GM18907 (cell line): ENCODE measurements around the gene KCNK17.

Experiments
- ATAC-seq: cut with Tn5 transposase; IDR thresholded peaks from one replicate; pipeline ENCODE4 v1.9.1; 2021; ENCODE audit warnings: mild to moderate bottlenecking, moderate library complexity; ENCODE audit not compliant: unreplicated experiment

The KCNK17 gene, protein sequence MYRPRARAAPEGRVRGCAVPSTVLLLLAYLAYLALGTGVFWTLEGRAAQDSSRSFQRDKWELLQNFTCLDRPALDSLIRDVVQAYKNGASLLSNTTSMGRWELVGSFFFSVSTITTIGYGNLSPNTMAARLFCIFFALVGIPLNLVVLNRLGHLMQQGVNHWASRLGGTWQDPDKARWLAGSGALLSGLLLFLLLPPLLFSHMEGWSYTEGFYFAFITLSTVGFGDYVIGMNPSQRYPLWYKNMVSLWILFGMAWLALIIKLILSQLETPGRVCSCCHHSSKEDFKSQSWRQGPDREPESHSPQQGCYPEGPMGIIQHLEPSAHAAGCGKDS

DNA sequence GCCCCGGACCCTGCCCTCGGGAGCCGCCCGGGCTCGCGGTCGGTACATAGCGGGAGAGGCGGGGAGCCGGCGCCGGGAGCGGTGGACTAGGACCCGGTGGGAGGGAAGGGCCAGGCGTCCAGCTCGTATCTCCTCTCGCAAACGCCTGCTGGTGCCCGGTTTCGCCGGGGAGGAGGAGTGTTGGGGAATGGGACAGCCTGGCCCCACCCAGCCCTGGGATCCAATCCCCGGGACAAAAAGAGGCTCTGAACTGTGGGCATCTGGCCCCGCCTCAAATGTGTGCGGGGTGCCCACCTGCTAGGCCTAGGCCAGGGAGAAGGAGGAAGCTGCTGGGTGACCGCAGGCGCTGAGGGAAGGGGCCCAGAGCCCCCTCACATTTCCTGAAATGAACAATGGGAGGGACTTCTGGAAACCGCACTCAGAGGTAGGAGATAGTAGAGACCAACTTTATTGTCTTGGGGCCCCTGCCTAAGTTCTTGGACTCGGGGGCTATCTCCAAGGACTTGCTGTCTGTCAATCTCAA is at the start of gene KCNK17:
TSS of gene KCNK17 (minus strand) at position 147 of the 523 bp plus-strand sequence. CDS start at position 48, 99 bp downstream.
- no peak for ATAC-seq

DNA sequence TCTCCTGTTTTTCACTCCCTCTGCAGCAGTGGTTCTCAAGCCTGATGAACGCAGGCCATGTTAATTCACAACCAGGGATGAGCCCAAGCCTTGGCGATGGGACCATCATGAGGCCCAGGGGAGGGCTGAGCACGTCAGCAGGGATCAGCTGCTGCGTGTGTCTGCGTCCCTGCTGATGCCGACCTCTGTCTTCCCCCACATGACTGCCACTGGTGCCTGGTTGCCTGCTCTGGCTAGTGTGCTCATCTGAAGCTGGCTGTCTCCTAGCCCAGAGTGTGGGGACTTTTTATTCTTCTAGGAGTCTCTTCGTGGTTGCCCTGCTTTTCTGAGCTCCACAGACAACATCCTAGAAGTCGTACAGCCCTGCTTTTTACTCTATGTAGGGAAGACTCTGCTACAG is 49.1 kb upstream of the KCNK17 start:
- no peak for ATAC-seq

DNA sequence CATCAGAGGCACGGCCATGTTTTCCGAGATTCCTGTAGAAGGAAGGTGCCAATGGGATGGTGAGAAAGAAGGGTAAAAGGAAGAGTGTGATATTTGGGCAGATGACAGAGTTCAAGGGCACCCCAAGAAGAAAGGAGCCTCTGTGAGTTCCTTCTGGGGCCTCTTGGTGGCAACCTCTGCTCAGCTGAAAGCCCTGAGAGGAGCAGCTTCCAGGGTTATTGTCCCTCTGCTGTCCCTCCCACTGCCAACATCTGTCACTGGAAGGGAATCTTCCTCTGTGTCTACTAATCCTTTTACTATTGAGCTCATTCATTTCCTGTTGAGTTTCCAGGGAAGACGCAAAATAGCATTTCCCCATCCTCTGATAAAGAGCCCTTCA is 48.3 kb upstream of the KCNK17 start:
- no peak for ATAC-seq

DNA sequence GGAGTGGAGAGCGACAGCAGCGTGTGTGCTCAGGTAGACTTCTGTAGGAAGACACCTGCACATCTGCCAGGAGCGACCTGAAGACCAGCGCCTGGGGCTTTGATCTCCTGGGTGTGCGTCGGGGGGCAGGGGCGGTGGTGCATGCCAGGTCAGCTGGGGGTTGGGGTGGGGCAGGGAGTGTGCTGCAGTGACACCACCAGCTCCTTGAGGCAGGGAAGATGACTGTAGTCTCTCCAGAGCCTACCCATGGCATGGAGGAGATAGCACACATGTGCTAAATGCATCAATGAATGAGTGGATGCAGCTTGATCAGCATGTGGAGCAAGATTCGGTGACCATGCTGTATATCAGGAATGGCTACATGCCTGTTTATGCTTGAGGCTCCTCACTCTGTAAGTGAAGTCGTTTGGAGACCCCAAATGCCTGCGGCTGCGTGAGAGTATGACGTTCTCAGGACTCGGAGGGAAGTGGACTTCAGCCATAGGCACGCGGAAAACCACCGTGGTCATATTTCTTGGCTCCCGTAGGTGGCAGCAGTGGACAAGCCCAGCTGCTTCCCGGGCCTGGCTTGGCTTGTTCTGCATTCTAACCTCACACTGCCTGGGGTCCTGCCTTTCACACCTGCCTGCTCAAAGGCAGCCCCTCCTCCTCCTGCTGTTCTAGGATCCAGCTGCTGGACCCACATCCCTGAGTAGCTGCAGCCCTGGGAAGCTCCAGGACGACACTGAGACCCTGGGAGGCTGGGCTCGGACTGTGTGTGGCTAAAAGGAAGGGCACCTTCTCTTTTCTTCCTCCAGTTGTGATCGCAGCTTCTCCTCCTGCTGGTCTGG is 47.7 kb upstream of the KCNK17 start:
- no peak for ATAC-seq

DNA sequence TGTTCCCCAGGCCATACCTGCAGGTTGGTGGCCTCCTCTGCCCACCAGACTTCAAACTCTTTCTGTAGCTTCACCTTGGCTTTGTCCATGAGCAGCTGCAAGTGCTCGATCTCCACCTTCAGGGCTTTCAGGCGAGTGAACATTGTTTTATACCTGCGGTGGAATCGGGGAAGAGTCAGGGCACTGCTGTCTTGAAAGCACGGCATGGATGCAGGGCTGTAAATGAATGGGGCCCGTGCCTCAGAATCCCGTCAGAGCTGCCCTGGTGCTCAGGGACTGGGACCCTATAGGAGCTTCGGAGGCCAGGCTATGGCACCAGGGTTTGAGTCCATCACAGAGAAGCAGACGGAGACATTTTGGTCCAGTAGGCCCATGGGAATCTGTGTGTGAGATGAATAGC is 46.2 kb upstream of the KCNK17 start:
- ATAC-seq, result no peak

DNA sequence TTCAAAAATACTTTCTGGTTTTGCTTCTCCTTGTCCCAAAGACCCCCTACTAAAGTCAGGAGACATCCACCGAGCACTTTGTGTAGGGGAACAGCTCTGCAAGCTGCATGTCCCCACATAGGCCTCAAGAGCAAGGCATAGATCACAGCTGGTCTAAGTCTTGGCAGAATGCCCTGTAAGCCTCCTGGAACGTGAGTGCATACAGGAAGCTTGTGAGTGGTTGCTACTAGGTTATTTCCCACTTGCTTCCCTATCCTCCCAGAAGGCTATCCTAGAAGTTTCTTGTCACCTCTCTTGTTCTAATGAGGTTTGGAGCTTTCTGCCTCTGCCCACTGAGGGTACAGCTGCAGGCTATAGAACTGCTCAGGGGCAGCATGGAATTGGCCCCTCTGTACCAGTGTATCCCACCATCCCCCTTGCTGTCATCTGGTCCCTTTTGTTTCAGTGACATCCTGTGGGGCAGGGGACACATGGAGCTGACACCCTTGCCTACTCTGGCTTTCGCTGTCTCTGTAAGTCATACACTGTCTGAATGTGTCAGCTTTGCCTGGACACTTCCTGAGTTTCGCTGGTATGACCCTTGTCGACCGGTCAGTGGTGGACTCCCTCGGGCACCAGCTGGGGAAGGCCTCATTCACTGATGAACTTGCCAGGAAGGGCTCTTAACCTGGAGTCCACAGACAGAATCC is 43.9 kb upstream of the KCNK17 start:
- no peak for ATAC-seq

DNA sequence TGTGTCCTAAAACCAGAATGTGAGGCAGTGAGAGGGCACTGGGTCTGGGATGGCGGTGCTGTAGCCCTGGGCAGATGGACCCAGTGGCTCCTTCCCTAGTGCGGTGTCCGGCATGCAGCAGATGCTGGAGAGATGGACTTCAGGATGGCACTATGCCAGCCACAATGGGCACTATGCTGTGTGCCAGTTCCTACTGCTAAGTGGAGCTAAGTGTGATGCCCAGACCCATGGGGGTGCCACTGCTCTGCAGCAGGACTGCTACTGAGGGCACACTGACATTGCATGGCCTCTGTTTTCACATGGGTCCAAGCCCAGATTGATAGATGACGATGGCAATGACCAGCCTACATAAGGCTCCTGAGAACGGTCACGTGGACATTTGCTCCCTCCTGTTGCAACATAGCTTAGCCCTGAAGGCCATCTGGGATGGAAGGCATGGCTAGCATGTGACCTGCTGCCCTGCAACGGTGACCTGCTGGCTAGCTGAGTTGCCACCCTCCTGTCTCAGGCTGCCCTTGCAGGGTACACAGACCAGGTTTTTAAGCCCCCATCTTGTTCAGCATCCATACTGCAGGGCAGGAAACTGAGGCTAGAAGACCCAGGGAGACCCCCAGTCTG is 39.6 kb upstream of the KCNK17 start:
- no peak for ATAC-seq

DNA sequence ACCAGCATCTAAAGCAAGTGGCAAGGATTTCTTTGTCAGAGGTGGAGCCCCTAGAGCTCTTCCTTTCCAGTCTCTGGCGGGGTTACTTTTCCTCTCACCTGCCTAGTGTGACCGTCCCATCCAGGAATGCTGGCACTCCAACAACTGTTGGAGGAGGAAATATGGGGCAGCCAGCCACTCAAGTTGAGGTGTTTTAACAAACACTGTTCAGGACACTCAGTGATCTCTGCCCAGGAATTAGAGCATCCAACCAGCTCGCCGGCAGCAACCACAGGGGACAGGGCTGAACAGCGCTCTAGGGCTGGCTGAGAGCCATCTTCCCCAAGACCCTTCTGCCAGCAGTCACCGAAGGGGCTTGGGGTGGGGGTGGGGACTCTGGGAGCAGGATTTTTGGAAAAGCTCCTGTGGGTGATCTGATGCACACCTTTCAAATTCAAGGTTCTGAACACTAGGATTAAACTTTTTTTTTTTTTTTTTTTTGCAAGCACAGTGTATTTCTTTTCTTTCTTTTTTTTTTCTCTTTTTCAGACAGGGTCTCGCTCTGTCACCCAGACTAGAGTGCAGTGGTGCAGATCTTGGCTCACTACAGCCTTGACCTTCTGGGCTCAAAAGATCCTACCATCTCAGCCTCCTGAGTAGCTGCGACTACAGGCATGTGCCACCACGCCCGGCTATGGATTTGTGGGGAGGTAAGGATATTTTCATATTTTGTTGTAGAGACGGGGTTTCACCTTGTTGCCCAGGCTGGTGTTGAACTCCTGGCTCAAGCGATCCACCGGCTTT is 36.7 kb upstream of the KCNK17 start:
- no peak for ATAC-seq

DNA sequence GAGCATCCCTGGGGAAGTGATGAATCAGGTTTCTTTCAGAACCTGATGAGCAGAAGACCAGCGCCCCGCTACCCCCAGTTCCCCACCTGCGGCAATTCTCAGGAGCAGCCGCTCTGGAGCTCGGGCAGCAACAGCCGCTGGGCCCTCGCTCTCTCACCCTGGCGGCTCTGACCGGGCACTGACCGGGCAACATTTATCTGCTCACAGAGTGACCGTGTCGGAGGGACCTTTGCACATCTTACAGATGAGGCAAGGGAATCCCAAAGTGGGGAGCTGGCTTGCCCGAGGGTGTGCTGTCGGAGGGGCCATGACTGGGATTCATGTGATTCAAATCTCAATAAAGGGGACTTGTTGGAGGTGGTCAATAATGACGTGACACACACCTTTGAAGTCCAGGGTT is 34.5 kb upstream of the KCNK17 start:
- ATAC-seq, result no peak

DNA sequence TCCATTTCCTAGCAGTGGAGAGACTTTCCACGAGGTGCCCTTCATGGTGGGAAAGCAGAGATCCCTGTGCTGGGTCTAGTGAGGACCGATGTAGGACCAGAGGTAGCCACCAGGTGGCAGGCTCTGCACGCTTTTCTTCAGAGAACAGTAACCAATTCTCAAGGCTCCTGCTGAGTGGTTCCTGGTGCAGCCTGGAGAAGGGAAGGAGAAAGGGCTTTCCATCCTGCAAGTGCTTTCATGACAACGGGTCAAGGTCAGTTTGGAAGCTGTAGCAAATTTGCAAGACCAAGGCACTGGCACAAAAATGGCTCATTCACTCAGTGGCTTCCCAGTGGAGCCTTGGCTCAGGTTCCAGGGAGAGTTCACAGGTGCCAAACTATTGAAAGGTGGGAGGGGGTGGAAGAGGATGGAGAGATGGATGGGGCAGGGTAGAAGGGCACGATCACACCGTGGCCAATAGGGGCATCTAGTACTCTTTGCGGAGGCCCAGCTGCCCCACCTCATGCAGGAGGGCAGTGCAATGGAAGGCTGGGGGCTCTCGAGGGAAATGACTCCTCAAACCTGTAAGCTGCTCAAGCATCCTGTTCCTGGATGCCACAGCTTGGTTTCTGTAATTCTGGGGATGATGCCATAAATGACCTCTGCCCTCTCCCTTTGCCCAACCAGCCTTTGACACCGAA is 33.8 kb upstream of the KCNK17 start:
- ATAC-seq, result no peak

DNA sequence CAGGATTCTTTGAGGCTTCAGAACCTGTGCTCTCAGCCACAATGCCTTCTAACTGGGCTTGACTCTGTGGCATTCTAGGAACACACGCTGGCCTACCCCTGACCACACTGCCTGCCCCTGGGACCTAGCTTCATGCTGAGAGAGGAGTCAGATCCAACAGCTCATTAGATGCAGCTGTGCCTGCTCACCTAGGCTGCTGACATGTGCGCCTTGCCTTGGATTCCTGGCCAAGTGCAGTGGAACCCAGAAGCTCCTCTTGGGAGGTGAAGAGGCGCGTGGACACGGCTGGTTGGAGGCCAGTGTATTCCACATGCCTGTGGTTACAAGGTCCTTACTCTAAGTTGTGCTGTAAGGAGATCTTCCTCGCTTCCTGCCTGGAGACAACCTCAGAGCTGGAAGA is 33.0 kb upstream of the KCNK17 start:
- ATAC-seq, result no peak

DNA sequence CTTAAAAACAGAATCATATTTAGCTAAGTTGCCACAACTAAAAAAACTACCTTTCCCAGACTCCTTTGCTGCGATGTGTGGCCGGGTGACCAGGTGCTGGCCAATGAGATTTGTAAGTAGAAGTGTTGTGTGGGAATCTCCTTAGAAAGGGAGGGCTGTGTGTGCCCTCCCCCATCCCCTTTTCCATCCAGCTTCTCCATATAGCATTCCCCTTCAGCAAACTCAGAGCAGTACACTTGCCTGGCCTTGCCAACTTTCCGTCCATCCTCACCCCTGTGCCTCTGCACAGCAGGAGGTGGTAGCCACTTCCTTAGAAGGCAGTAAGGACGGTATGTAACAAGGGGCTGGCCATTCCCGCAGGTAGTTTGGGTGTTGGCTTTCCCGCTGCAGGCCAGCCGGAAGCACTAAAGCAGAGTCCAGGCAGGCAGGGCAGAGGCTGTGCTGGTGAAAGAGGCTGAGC is 30.6 kb upstream of the KCNK17 start:
- no peak for ATAC-seq

DNA sequence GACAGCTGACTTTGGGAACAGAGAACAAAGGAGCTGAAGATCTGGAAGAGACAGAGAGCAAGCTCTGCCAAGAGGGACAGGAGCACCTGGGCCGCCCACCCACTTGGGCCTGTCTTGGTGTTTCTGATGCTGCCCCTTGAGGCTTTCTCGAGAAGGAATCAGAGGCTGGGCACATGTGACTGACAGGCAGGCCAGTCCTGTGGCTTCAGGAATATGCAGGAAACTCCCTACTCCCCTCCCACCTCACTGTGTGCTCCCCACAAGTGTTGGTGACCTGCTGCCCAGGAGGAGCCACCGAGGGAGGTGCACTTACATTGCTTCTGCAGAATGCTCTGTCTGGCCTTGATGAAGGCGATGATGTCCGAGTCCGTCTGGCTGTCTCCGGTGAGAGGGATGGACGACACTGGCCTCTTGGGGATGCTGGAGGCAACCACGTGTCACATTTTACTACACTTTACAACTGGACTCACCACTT is 29.2 kb upstream of the KCNK17 start:
- ATAC-seq, result peak; percentile 14

DNA sequence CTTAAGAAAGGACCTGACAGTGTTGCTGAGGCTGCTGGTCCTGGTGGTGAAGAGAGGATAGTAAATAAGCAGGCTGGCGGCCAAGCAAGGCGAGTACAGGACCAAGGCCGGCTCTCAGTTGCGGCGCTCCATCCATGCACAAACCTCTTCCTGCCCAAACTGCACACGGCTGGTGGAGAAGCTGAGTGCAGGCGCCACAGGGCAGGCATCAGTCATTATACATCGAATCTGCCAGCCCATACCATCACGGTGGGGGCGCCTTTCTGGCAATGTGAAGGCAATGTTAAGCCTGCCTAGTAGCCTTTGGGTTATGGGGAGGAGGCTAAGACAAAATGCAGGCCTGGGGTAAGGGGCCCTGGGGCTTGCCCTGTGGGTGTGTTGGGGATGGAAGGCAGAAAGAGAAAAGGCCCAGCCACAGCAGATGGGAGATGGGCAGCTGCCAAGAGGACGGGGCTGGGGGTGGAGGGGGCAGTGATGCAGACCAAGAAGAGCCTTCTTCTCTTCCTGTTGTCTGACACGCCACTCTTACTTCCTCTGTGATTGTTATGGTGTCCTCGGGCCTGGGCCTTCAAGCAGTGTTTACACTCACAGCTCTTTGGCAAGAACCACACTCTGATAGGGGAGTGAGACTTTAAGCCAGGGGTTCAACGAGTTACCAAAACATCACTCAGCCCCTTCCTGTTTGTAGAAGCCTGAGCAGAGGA is 28.6 kb upstream of the KCNK17 start:
- ATAC-seq, result peak; percentile 45

DNA sequence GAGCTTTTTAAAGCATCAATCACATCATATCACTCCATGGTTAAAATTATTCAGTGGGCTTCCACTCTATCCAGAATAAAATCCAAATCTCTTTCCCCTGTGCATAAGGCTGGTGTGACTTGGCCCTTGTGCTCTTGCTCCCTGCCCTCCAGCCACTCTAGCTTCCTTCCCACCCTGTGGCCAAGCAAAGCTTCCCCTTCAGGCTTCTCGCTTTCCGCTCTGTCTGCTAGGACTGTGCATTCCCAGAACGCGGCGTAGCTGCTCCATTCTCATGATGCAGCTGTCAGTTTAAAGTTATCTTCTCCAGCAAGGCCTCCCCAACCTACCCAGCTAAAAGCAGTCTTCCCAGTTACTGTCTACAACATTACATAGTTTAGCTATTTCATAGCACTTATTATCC is 27.7 kb upstream of the KCNK17 start:
- no peak for ATAC-seq

DNA sequence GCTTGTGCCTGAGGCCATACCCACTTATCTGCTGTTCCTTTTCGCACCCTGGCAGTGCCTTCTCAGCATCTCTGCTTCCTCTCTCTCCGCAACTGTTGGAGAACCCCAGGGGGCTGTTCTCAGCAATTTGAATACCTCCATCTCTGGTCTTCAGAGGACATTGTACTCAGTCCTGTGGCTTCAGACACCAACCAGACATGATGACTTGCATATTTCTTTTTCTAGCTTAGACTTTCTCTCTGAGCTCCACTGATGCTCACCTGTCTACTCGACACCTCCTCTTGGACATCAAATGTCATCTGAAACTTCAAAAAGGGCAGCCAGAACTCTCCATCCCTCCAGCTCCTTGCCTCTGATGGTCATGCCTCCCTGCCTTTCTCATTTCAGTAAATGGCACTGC is 27.1 kb upstream of the KCNK17 start:
- no peak for ATAC-seq

DNA sequence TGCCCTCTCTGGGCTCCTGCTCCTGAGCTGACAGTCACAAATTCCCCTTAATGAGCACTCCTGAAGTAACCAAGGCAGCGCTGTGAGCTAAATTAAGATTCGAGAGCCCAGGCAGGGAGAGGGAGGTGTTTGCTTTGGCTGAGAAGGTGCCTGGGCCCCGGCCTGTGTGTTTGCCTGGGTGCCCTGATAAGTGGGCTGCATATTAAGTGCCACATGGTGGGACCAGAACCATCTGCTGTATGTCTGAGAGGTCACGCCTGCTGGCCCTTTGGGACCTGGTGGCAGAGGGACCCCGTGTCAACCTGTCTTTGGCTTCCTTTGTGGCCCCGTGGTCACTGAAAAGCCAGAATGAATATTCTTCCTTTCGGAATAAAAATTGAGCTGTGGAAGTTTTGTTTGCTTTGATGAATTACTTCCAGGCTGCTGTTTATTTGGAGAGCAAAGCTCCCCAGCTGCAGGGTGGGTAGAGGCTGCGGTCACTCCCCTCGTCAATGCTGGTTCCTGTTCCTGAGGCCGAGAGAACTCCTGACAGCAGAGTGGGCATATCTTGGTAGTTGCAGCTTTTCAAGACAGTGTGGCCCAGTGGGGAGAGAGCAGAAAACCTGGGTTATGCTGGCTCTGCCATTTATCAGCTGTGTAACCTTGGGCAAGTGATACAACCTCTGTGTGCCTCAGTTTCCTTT is 25.8 kb upstream of the KCNK17 start:
- ATAC-seq, result no peak
